Measurements from ENCODE around the gene C4orf50.
"Not testable (repeated sequence)": the region's sequence is repeated elsewhere in the genome, so short reads cannot be mapped to it uniquely, and the experiment has no call there.

Gene C4orf50

GRCh38 chr4:5858020-5858769 lies 160.0 kb downstream of the C4orf50 start:
- DNase-seq (ENCODE audit: low spot score), result no peak

- no peak for DNase-seq (ENCODE audit: low spot score)
Measured at GRCh38 chr4:5857199-5857598, 161.0 kb downstream of the C4orf50 start.

- DNase-seq (ENCODE audit: low spot score), result not testable (repeated sequence)
Measured at GRCh38 chr4:5856362-5856761, 161.9 kb downstream of the C4orf50 start.

- DNase-seq (ENCODE audit: low spot score), result no peak
Measured at GRCh38 chr4:5854929-5855328, 163.3 kb downstream of the C4orf50 start.

- no peak for DNase-seq (ENCODE audit: low spot score)
Measured at GRCh38 chr4:5852523-5853202, 165.6 kb downstream of the C4orf50 start.

GRCh38 chr4:5851637-5852301 lies 166.5 kb downstream of the C4orf50 start:
- DNase-seq (ENCODE audit: low spot score), result no peak

Data from activated CD4-positive, alpha-beta T cell treated with anti-CD3 and anti-CD28 coated beads, Interleukin-2, Interleukin-4, amounts not matched to agents 100 ng/mL and 50 ng/mL, durations not matched to agents 16 hours and 8 hours (primary cell).